Nucleus accumbens (tissue), 56 donors: ENCODE measurements around the gene TMEM109.

Experiments
- DNase-seq, 56 donors: peaks; one replicate each; lab custom pipeline; 2025; lab: John Stamatoyannopoulos, UW

TMEM109 gene

GRCh38 chr11:60937811-60938210 is 23.9 kb downstream of the TMEM109 start:
- DNase-seq = no peak

GRCh38 chr11:60938500-60938899 is 24.5 kb downstream of the TMEM109 start:
- no peak for DNase-seq

- DNase-seq = no peak
These were observed 25.3 kb downstream of the TMEM109 start for GRCh38 chr11:60939301-60939700.

- no peak for DNase-seq
These were observed 25.9 kb downstream of the TMEM109 start for GRCh38 chr11:60939855-60940254.

- peak in 3 of 56 donors; percentile 5 to 19 (median 13) for DNase-seq
These were observed 27.6 kb downstream of the TMEM109 start for GRCh38 chr11:60941371-60942119.

- DNase-seq = no peak
These were observed 28.3 kb downstream of the TMEM109 start for GRCh38 chr11:60942219-60942618.

- no peak for DNase-seq
These were observed 29.1 kb downstream of the TMEM109 start for GRCh38 chr11:60942970-60943565.

- no peak for DNase-seq
These were observed 30.7 kb downstream of the TMEM109 start for GRCh38 chr11:60944490-60945294.

- no peak for DNase-seq
These were observed 31.3 kb downstream of the TMEM109 start for GRCh38 chr11:60945295-60945667.

GRCh38 chr11:60946601-60947264 is 32.8 kb downstream of the TMEM109 start:
- no peak for DNase-seq

GRCh38 chr11:60947700-60948099 is 33.7 kb downstream of the TMEM109 start:
- peak in 17 of 56 donors; percentile 15 to 54 (median 29) for DNase-seq

GRCh38 chr11:60948250-60948649 is 34.3 kb downstream of the TMEM109 start:
- no peak for DNase-seq

- no peak for DNase-seq
These were observed 36.1 kb downstream of the TMEM109 start for GRCh38 chr11:60950024-60950423.

- no peak for DNase-seq
These were observed 37.1 kb downstream of the TMEM109 start for GRCh38 chr11:60950933-60951605.

GRCh38 chr11:60951606-60951903 is 37.6 kb downstream of the TMEM109 start:
- no peak for DNase-seq

GRCh38 chr11:60951904-60952741 is 38.2 kb downstream of the TMEM109 start, which contains the start of gene SLC15A3:
TSS of gene SLC15A3 (minus strand) at chr11:60952176. CDS start at chr11:60951551, 625 bp downstream.
- peak in 26 of 56 donors; percentile 12 to 64 (median 32) for DNase-seq

GRCh38 chr11:60952742-60953170 is 38.8 kb downstream of the TMEM109 start:
- no peak for DNase-seq

GRCh38 chr11:60953781-60954180 is 39.8 kb downstream of the TMEM109 start:
- DNase-seq = no peak

GRCh38 chr11:60954421-60954820 is 40.5 kb downstream of the TMEM109 start:
- DNase-seq = no peak
